Fibroblast of lung (primary cell): Measurements from ENCODE around the gene PPP1R18. TPM values are rescaled to one million over a fixed set of nuclear protein-coding genes. Genes with fewer than 3 reads are reported as not detected.

Experiments used
- DNase-seq, 2 donors: peaks; one replicate each; pipeline versions ENCODE4 v3.0.0 to v3.0.0-alpha.2; 2010; ENCODE audit warnings: low read depth in 2 of 2
- H2AFZ ChIP-seq: 2 replicates; pipeline ENCODE4 v1.5.1; 2012; ENCODE audit warnings: low read length, control low read depth, inconsistent platforms
- H3K27ac ChIP-seq: 2 replicates; pipeline ENCODE4 v1.5.1; 2011; ENCODE audit warnings: low read length, control low read depth; ENCODE audit not compliant: insufficient read depth
- H3K27me3 ChIP-seq: 2 replicates; pipeline ENCODE4 v1.5.1; 2011; ENCODE audit warnings: mild to moderate bottlenecking, low read length; ENCODE audit not compliant: control insufficient read depth, insufficient read depth
- H3K36me3 ChIP-seq: 2 replicates; pipeline ENCODE4 v1.5.1; 2011; ENCODE audit warnings: low read length; ENCODE audit not compliant: control insufficient read depth, insufficient read depth
- H3K4me1 ChIP-seq: 2 replicates; pipeline ENCODE4 v1.5.1; 2011; ENCODE audit warnings: low read length; ENCODE audit not compliant: control insufficient read depth, insufficient read depth; ENCODE audit errors: extremely low read depth
- H3K4me2 ChIP-seq: 2 replicates; pipeline ENCODE4 v1.5.1; 2011; ENCODE audit warnings: low read length, control low read depth; ENCODE audit not compliant: insufficient read depth; ENCODE audit errors: extremely low read depth
- H3K4me3 ChIP-seq, 4 experiments: fragments of 200-600 bp in 1 of 4; sonication (generic) in 1 of 4; replicated peaks in 1 of 4; 2 replicates each; pipeline ENCODE4 v1.5.1; 2011 to 2016; ENCODE audit warnings: low read length in 4 of 4, low read depth in 3 of 4, mild to moderate bottlenecking in 3 of 4, control low read depth in 2 of 4, inconsistent platforms in 1 of 4, mixed read lengths in 1 of 4; ENCODE audit not compliant: insufficient read depth in 1 of 4; ENCODE audit errors: control extremely low read depth in 1 of 4
- H3K79me2 ChIP-seq: 2 replicates; pipeline ENCODE4 v1.5.1; 2012; ENCODE audit warnings: mild to moderate bottlenecking, low read length, inconsistent platforms; ENCODE audit not compliant: control insufficient read depth, insufficient read depth
- H3K9ac ChIP-seq: 2 replicates; pipeline ENCODE4 v1.5.1; 2011; ENCODE audit warnings: mild to moderate bottlenecking, low read length, control low read depth; ENCODE audit not compliant: insufficient read depth
- H3K9me3 ChIP-seq: 2 replicates; pipeline ENCODE4 v1.5.1; 2012; ENCODE audit warnings: low read depth, low read length; ENCODE audit not compliant: control insufficient read depth, insufficient read depth
- H4K20me1 ChIP-seq: 2 replicates; pipeline ENCODE4 v1.5.1; 2011; ENCODE audit warnings: low read length; ENCODE audit not compliant: control insufficient read depth, insufficient read depth; ENCODE audit errors: extremely low read depth
- CTCF ChIP-seq, 2 donors: IDR thresholded peaks in 1 of 2; conservative IDR thresholded peaks in 1 of 2; 1 replicate in 1 of 2; 2 replicates in 1 of 2; pipeline ENCODE4 v1.5.1; 2011 to 2012; ENCODE audit warnings: low read length in 2 of 2, control low read depth in 1 of 2, inconsistent platforms in 1 of 2, low read depth in 1 of 2, mild to moderate bottlenecking in 1 of 2
- EZH2 ChIP-seq: IDR thresholded peaks from 2 replicates; pipeline ENCODE4 v1.5.1; 2012; ENCODE audit warnings: low read length, control low read depth, mild to moderate bottlenecking; ENCODE audit errors: missing control alignments
- polyA plus RNA-seq, 2 donors: library from polyadenylated mRNA; depleted of rRNA in 1 of 2; stranded (reverse) in 1 of 2; unstranded in 1 of 2; fragments of >200 nt; gene quantifications; 2 replicates each; pipeline ENCODE4 v1.2.1, GENCODE V29; 2011 to 2012; ENCODE audit warnings: missing spikeins in 1 of 2
- total RNA-seq: library from RNA; depleted of rRNA; stranded (reverse); fragments of >200 nt; gene quantifications from 2 replicates; pipeline ENCODE4 v1.2.1, GENCODE V29; 2014

The PPP1R18 gene
- total and polyA plus RNA-seq, 2 donors (not counting 1 experiment from before 2014, with no cell fraction given), result 63.4 to 92.6 TPM

- H3K9me3 ChIP-seq, result no peaks in the 10 kb centered on the region
- H3K27me3 ChIP-seq, result no peaks in the 10 kb centered on the region
- H4K20me1 ChIP-seq, result no peaks in the 10 kb centered on the region
- no peak overlapping the region for H3K9ac ChIP-seq
- no peak for DNase-seq
- no peak overlapping the region for H2AFZ ChIP-seq
- no peak overlapping the region for H3K4me3 ChIP-seq
- no peak overlapping the region for H3K27ac ChIP-seq
- peaks cover 10% of the 10 kb centered on the region for H3K36me3 ChIP-seq
- H3K4me1 ChIP-seq, result peaks cover 2% of the 10 kb centered on the region
- TF ChIP-seq EZH2 (no peak), CTCF (conservative IDR thresholded peaks at IDR 0.05 in 1 of 2, IDR thresholded peaks at IDR 0.05 in 1 of 2; ENCODE audit: low read depth in 1 of 2, low read length in 2 of 2) (no peak)
- no peak overlapping the region for H3K4me2 ChIP-seq
- H3K79me2 ChIP-seq, result peaks cover 6% of the 10 kb centered on the region
Measured at GRCh38 chr6:30712441-30712945, 26.0 kb upstream of the PPP1R18 start.

- peaks cover 6% of the 10 kb centered on the region for H3K79me2 ChIP-seq
- TF ChIP-seq EZH2 (no peak), CTCF (conservative IDR thresholded peaks at IDR 0.05 in 1 of 2, IDR thresholded peaks at IDR 0.05 in 1 of 2; ENCODE audit: low read depth in 1 of 2, low read length in 2 of 2) (no peak)
- H3K9ac ChIP-seq, result no peak overlapping the region
- H3K27me3 ChIP-seq, result no peaks in the 10 kb centered on the region
- H2AFZ ChIP-seq, result no peak overlapping the region
- no peak for DNase-seq
- H3K4me2 ChIP-seq, result no peak overlapping the region
- H4K20me1 ChIP-seq, result no peaks in the 10 kb centered on the region
- peaks cover 10% of the 10 kb centered on the region for H3K36me3 ChIP-seq
- no peak overlapping the region for H3K4me3 ChIP-seq
- peaks cover 2% of the 10 kb centered on the region for H3K4me1 ChIP-seq
- no peaks in the 10 kb centered on the region for H3K9me3 ChIP-seq
- H3K27ac ChIP-seq, result no peak overlapping the region
Measured at GRCh38 chr6:30711758-30712380, 25.4 kb upstream of the PPP1R18 start.

- Histone ChIP-seq H3K27me3 (no peaks in the 10 kb centered on the region), H3K9ac (no peak overlapping the region), H3K4me3 (no peak overlapping the region), H3K4me1 (no peaks in the 10 kb centered on the region), H3K9me3 (no peaks in the 10 kb centered on the region), H2AFZ (no peak overlapping the region), H3K36me3 (peaks cover 10% of the 10 kb centered on the region), H4K20me1 (no peaks in the 10 kb centered on the region), H3K79me2 (no peaks in the 10 kb centered on the region), H3K27ac (no peak overlapping the region), H3K4me2 (no peak overlapping the region)
- TF ChIP-seq EZH2 (no peak), CTCF (conservative IDR thresholded peaks at IDR 0.05 in 1 of 2, IDR thresholded peaks at IDR 0.05 in 1 of 2; ENCODE audit: low read depth in 1 of 2, low read length in 2 of 2) (no peak)
- DNase-seq, result no peak
Measured at GRCh38 chr6:30709101-30709868, 22.8 kb upstream of the PPP1R18 start.
